Measurements from ENCODE around the gene IL3. TPM values are rescaled to one million over a fixed set of nuclear protein-coding genes. Genes with fewer than 3 reads are reported as not detected.

IL3 gene
- total RNA-seq, 2 donors from 2014 or later: 9.7 TPM; not detected in 1

DNA sequence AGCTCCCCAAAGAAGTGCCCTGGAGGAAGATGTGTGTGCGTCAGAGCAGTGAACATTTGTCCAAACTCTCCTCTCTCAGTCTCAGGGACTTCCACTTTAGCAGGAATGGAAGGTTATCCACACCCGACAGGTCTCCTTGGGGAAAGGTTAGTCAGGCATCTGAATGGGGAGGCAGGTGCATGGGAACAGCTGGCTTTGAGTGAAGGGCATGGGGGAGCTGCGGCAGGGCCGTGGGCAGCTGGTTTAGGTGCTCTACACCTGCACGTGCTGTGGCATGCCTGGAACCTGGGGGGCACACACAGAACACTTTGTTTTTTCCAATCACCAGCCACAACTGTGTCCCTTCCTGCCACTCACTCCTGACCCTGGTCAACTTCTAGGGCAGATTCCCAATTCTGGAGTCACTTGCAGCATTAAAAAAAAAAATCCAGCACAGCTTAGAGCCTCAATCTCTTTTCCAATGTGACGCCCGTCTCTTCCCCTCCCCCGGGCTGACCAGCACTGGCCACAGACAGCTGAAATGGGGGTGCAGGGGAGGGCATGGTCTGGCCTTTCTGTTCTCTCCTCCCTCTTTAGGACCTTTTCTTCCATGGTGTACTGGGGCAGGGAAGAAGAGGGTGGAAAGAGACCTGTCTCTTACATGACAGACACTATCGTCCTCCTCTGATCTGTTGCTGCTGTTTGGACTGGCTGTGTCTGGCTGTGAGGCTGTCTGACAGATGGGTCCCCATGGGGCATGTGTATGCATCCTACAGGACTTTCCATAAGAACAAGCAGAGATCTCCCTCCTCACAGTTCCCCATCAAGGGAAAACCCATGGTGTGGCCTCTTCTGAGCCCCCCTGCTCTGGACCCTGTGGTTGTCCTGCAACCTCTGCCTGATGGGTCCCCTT, 9.5 kb upstream of the IL3 start:
- Mint-ChIP-seq H3K9me3 (no peaks in the 10 kb centered on the region), H3K36me3 (no peaks in the 10 kb centered on the region), H3K27ac (no peak overlapping the region)
- DNase-seq (ENCODE audit: low spot score in 2 of 2) (no peak), ATAC-seq (no peak)

DNA sequence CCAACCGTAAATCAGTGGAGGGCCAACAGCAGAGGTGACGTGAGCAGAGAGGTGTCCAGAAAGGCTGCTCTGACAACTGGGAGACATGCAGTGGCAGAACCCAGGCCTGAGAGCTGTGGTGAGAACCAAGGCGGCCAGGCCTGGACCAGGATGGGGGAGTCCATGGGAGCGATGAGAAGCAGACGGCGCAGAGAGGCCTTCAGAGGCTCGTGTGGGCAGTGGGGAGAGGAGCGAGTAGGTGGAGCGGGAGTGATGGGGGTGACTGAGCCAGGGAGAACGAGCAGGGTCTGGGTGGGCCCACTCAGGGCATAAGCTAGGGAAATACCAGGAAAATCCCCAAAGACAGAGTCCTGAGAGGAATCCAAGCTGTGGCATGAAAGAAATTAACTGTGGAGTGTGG, 7.9 kb upstream of the IL3 start:
- peak in 1 of 2 donors; percentile 38 for DNase-seq (ENCODE audit: low spot score in 2 of 2)
- Mint-ChIP-seq H3K27ac (no peak overlapping the region), H3K36me3 (no peaks in the 10 kb centered on the region), H3K9me3 (no peaks in the 10 kb centered on the region)
- no peak for ATAC-seq

DNA sequence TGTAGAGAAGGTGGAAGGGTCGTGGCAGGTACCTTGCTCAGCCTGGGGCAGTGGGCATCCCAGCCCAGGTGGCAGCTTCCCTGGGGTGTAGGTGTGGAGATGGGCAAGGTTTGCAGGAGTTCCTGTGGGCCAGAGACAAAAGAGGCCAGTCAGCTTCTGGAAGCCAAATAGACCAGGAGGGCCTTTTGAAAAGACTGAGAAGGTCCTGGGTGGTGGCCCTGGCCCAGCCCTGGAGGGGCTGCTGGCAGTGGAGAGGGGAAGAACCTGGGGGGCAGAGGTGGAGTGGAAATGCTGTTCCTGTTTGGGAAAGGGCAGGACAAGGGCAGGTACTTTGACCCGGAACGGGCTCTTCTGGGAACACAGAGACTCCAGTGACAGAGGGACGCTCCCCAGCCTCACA, 7.0 kb upstream of the IL3 start:
- Mint-ChIP-seq H3K9me3 (no peaks in the 10 kb centered on the region), H3K27ac (no peak overlapping the region), H3K36me3 (no peaks in the 10 kb centered on the region)
- ATAC-seq (no peak), DNase-seq (ENCODE audit: low spot score in 2 of 2) (no peak)

DNA sequence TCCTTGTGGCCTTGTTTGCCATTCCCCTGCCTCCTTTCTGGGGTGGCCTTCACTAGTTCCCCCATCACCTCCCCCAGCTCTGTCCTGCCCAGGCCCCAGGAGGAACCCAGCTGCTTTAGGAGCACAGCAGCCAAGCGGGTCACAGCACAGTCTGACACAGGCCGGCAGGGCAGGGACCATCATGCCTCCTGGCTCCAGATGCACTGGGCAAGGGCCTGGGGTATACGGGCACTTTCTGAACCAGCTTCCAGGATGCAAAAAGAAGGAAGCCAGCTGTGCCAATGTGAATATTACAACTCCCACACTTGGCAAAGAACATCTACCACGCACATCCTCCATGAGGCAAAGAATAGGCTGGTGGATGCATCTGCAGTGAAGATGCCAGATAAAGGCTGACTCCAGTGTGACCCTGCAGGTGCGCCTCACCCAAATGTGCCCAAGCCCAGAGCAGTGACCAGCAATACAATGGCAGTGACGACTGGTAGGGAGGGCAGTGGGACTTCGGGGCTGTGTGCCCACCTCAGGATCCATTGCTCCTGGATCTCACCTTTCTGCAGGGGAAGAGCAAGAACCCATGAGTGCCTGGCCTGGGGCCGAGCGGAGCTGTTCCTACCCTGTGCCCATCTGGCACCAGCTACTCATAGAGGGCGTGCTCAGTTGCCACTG, 6.3 kb upstream of the IL3 start:
- H3K27ac Mint-ChIP-seq: no peak overlapping the region
- no peaks in the 10 kb centered on the region for H3K9me3 Mint-ChIP-seq
- DNase-seq (ENCODE audit: low spot score in 2 of 2) (peak in 1 of 2 donors; percentile 35), ATAC-seq (no peak)
- no peaks in the 10 kb centered on the region for H3K36me3 Mint-ChIP-seq

DNA sequence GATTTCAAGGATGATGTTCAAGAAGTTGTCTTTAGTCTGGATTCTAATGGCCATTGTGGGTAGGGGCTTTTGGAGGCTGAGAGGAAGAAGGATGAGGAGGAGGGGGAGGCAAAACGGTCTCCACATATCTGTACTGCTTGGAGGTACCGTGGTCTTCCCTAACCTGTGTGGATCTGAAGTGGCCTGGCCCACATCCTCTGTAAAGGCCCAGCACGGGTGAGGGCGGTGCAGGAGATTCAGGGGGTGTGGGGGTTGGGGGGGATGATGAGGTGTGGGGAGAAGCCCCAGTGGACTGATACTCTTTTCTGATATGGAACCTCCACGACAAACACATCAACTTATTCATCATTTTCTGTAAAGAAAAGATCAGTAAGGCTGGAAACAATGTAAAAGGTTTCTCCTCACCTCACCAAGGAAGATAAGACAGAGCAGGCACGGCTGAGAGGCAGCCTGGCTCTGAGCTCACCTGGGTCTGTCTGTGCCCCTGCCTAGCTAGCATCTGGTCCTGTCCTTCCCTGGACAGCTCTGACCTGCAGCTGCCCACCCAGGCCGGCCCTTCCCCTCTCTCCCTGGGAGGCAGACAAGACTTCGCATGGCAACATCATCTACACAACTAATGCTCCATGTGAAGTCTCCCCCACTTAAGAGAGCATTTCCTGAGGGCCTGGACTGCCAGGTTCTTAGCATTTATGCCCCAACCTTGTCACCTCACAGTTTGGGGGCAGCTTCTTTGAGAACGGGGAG, 5.6 kb upstream of the IL3 start:
- H3K27ac Mint-ChIP-seq: no peak overlapping the region
- no peaks in the 10 kb centered on the region for H3K9me3 Mint-ChIP-seq
- ATAC-seq (no peak), DNase-seq (ENCODE audit: low spot score in 2 of 2) (peak in 1 of 2 donors; percentile 49)
- no peaks in the 10 kb centered on the region for H3K36me3 Mint-ChIP-seq

DNA sequence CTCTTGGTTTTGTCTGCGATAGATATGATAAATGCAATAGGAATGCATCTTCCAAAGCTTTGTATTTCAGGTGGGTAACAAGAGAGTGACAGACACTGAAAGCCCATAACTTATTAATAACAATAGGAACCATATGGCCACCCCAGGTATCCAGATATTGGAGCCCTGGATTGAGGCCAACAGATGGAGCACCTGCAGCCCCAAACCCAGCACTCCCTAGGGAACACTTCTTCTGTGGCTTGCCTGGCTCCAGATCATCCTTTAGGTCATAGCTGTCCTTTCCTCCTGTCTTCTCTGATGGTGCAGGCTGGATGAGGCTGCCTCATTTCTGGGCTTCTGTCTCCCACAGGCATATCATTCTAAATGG, 5.0 kb upstream of the IL3 start:
- no peaks in the 10 kb centered on the region for H3K9me3 Mint-ChIP-seq
- H3K27ac Mint-ChIP-seq: no peak overlapping the region
- no peak for DNase-seq (ENCODE audit: low spot score in 2 of 2)
- no peaks in the 10 kb centered on the region for H3K36me3 Mint-ChIP-seq
- ATAC-seq: no peak

DNA sequence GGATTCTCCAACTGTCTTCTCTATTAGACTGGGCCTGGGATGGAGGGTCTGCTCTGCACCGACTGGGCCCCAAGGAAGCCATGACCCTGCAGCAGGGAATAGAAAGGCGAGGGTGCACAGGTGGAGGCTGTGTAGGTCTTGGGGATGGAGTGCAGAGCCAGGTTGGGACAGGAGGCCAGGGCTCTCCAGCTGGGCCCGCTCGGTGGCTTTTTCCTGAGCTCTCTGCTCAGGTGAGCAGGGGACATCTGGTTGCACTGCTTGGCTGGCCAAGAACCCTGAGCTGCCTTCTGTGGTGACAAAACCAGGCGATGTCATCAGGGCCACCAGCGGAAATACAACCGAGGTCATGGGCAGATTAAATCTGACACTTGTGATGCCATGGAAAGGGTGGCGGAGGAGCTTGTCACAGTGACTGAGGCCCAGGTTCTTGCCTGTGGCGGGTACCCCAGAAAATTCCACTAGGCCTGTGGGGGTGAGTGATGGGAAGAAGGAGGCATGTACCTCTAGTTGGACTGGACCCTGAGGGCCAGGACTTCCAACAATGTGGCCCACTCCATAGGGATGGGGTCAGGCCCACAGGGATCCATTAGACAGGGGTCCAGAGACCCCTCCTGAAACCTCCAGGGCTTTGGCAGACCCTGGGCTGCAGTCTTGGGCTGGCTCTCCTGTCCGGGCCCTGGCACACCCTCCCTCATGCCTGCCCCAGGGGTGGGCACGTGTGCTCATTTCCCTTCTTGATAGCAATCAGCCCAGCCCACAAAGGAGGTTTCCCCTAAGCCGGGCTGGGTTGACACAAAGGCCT, 4.4 kb upstream of the IL3 start:
- ATAC-seq: peak in 1 of 2 donors; percentile 55
- peak in 1 of 2 donors; percentile 54 for DNase-seq (ENCODE audit: low spot score in 2 of 2)
- H3K27ac Mint-ChIP-seq: no peak overlapping the region
- H3K36me3 Mint-ChIP-seq: no peaks in the 10 kb centered on the region
- H3K9me3 Mint-ChIP-seq: no peaks in the 10 kb centered on the region

DNA sequence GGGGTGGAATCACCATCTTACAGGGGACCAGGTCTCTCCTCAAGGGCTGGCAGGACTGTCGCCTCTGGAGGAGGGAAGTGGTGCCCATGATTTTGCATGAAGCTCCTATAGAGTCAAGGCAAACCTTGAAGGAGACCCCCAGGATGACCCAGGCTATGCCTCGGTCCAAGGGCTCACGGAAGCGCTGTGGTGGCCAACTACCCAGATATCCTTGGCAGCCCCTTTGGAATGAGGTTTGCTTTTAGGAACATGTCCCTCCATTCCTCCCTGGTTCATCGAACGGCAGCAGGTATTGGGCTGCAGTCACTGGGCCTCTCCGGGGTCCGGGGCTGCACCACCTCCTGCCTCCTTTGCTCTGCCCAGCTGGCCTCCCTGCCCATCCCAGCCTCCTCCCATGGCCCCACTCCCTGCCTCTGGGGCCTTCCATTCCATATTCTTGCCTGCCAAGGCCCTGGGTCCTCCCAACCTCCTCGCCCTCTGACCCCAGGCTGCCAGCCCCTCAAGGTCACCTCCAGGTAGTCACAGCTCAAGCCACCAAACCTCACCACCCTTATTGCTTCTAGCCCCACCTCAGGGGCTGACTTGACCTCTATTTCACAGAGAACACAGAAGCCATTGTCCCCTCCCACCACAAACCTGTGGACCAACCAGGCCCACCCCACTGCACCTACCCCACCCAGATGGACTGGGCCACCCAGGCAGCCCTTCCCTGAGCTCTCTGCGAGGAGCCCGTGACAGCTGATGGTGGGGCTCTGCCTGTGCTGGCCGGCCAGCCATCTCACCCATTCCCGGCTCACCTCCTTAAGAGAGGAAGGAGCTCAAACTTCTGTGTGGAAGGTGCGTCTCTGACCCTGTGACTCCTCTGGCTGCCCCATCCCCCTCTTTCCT, 3.6 kb upstream of the IL3 start:
- Mint-ChIP-seq H3K9me3 (no peaks in the 10 kb centered on the region), H3K27ac (peak overlapping the region in 1 of 2 donors; percentile 13), H3K36me3 (no peaks in the 10 kb centered on the region)
- DNase-seq (ENCODE audit: low spot score in 2 of 2) (peak in 1 of 2 donors; percentile 49), ATAC-seq (no peak)

DNA sequence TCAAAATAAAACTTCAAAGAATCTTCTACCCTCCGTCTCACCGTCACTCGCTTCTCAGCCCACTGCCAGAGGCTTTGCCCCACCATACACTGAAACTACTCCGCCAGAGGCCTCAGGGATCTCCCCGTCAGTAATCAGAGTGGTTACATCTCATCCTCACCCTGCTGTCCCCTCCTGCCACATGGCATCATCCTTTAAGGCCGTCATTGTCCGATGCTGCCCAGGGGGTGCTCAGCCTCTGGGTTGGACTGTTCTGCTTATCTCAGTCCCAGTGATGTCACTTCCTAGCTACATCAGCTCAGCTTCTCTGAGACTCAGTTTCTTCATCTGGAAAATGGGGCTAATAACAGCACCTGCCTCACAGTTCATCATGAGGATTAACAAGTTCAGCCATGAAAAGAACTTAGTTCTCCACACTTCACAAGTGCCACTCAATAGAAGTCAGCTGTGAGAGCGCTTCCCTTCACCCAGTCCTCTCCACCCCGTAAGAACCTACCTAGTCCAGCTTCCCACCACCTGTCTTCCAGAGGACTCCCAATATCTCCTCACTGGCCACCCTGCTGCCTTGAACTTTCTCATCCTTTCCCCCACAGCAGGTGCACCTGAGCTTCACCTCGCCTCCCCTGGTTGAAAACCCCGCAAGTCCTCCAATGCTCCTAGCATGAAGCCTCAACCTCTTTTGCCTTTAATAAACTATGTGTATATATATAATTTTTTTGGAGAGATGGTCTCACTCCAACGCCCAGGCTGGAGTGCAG, 2.8 kb upstream of the IL3 start:
- DNase-seq (ENCODE audit: low spot score in 2 of 2): peak in 1 of 2 donors; percentile 34
- Mint-ChIP-seq H3K9me3 (no peaks in the 10 kb centered on the region), H3K27ac (no peak overlapping the region), H3K36me3 (no peaks in the 10 kb centered on the region)
- no peak for ATAC-seq

DNA sequence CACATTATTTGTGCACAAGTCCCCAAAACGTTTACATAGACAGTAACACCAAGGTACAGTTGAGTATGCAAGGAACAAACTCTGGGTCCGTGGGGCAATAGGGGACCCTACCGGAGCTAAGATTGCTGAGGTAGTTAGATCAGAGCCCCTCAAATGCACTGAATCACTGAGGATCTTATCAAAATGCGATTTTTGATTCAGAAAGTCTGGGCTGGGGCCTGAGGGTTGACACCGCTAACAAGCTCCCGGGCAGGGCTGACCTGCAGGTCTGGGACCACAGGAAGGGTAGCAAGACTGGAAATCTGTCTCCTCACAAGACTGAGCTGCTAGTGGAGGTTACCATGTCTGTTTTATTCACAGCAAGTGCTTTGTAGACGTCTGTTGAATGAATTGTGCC, 1.8 kb upstream of the IL3 start:
- DNase-seq (ENCODE audit: low spot score in 2 of 2) (no peak), ATAC-seq (no peak)
- H3K27ac Mint-ChIP-seq: no peak overlapping the region

DNA sequence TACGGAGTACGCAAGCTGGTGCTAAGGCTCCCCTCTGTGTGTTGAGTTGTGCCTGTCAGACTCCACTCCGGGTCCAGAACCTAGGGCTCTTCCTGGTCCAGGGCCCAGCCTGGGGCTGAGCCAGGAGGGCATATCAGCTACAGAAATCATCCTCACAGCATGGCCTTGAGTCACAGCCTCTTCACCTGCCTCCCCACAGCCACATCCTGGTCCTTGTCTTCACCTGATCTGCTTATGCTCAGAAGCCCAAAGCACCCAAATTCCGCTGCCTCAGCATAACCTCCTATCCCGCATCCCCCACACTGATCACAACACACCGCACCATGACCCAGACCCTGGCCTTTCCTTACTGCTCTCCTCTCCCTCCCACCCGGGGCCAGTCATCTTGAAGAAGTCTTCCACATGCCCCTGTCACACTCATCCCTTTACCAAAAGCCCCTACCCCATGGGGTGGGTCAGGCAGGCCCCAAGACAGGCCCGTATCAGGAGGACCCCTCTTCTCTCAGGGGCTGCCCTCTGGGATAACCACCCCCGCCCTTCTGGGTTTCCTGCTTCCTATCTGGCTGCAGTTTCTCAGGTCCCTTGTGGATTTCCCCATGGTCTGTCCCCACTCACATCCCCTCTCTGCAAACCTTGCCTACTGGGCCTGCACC, 1.3 kb upstream of the IL3 start:
- Mint-ChIP-seq H3K36me3 (no peaks in the 10 kb centered on the region), H3K9me3 (no peaks in the 10 kb centered on the region), H3K27ac (peak overlapping the region in 1 of 2 donors; percentile 17)
- peak in 1 of 2 donors; percentile 48 for DNase-seq (ENCODE audit: low spot score in 2 of 2)
- peak in 1 of 2 donors; percentile 37 for ATAC-seq

More for the DNA sequence above, 1.8 kb upstream of the IL3 start:
- no peaks in the 10 kb centered on the region for H3K9me3 Mint-ChIP-seq
- H3K36me3 Mint-ChIP-seq: no peaks in the 10 kb centered on the region

DNA sequence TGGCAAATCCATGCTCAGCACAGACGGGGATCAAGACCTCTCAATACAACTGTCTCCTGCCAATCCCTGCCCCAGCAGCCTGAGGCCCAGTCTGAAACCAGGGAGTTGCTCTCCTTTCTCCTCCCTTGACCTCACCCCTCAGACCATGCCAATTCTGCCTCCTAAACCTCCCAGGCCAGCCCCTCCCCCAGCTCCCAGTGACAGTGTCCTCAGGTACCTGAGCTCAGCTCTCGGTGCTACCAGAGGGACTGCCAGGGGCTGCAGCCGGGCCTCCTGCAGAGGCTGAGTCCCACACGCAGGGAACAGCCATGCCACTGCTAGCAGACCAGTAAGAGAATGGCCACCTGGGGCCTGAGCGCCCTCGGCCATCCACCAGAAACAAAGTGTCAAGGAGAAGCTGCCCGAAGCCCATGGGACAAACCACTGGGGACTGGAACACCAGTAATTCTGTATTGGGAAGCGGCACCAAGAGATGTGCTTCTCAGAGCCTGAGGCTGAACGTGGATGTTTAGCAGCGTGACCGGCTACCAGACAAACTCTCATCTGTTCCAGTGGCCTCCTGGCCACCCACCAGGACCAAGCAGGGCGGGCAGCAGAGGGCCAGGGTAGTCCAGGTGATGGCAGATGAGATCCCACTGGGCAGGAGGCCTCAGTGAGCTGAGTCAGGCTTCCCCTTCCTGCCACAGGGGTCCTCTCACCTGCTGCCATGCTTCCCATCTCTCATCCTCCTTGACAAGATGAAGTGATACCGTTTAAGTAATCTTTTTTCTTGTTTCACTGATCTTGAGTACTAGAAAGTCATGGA, 557 bp upstream of the IL3 start:
- H3K36me3 Mint-ChIP-seq: no peaks in the 10 kb centered on the region
- no peaks in the 10 kb centered on the region for H3K9me3 Mint-ChIP-seq
- H3K27ac Mint-ChIP-seq: peak overlapping the region; percentile 17 to 29
- ATAC-seq (no peak), DNase-seq (ENCODE audit: low spot score in 2 of 2) (peak in 1 of 2 donors; percentile 54)

DNA sequence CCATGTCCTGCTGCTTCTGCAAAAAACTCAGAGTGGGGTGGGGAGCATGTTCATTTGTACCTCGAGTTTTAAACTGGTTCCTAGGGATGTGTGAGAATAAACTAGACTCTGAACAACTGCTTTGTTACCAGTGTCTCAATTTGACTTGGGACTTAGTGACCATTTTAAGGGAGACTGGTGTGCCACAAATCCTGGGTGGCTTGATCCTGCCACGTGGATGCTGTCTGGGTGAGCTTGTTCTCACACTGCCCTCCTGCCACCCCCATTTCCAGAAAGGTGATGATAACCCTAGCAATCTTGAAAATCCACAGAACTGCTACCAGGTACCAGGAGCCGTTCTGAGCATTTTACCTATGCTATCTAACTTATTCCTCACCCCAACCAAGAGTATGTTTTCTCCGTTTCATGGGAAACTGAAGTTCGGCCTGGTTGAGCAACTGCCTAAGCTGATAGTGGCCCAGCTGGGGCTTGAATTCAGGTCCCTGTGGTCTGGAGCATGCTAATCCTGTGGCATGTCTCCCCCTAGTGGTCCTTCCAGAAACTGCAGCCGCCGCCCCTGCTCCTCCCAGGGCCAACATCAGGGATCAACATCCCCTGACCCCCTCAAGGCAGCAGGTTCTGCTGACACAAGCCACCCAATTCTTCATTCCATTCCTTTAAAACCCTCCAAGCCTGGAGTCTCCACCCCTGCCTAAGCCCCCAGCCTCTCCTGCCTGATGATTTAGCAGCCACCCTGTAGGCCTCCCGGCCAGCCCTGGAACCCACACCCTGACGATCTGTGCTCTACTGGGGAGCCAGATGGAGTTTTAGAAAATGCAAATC, 2.8 kb downstream of the IL3 start:
- Mint-ChIP-seq H3K9me3 (no peaks in the 10 kb centered on the region), H3K27ac (no peak overlapping the region), H3K36me3 (no peaks in the 10 kb centered on the region)
- ATAC-seq: peak; percentile 59 to 62
- peak; percentile 76 to 89 for DNase-seq (ENCODE audit: low spot score in 2 of 2)

Measured in activated naive CD4-positive, alpha-beta T cell treated with anti-CD3 and anti-CD28 coated beads, Interleukin-2, amount 50 U/mL, for 72 hours (primary cell).